BLaER1 treated with 17β-estradiol and CSF1 and Interleukin-3, amounts not matched to agents 10 nM and 100 nM (cell line): ENCODE results near the gene STX17.

ENCODE experiments used
- H3K27ac ChIP-seq, 11 experiments: shearing (Covaris generic); formaldehyde crosslinking; 2 replicates each; pipeline ENCODE4 v1.8.1; 2022
- H3K27me3 ChIP-seq, 11 experiments: shearing (Covaris generic); formaldehyde crosslinking; 2 replicates each; pipeline ENCODE4 v1.8.1; 2022
- H3K36me3 ChIP-seq, 11 experiments: shearing (Covaris generic); formaldehyde crosslinking; 2 replicates each; pipeline ENCODE4 v1.8.1; 2022
- H3K4me1 ChIP-seq, 10 experiments: shearing (Covaris generic); formaldehyde crosslinking; 2 replicates each; pipeline ENCODE4 v1.8.1; 2022
- H3K4me2 ChIP-seq, 11 experiments: shearing (Covaris generic); formaldehyde crosslinking; 2 replicates each; pipeline ENCODE4 v1.8.1; 2022
- H3K4me3 ChIP-seq, 10 experiments: shearing (Covaris generic); formaldehyde crosslinking; 2 replicates each; pipeline ENCODE4 v1.8.1; 2022
- H3K9ac ChIP-seq, 11 experiments: shearing (Covaris generic); formaldehyde crosslinking; 2 replicates each; pipeline ENCODE4 v1.8.1; 2022
- H3K9me3 ChIP-seq, 11 experiments: shearing (Covaris generic); formaldehyde crosslinking; replicated peaks in 1 of 11; 2 replicates each; pipeline ENCODE4 v1.8.1; 2022
- H4K20me1 ChIP-seq, 11 experiments: shearing (Covaris generic); formaldehyde crosslinking; 2 replicates each; pipeline ENCODE4 v1.8.1; 2022
- Cebpa-rat ChIP-seq, 11 experiments: shearing (Covaris generic); IDR thresholded peaks; 2 replicates each; pipeline ENCODE4 v1.8.1; 2022

The STX17 gene

DNA sequence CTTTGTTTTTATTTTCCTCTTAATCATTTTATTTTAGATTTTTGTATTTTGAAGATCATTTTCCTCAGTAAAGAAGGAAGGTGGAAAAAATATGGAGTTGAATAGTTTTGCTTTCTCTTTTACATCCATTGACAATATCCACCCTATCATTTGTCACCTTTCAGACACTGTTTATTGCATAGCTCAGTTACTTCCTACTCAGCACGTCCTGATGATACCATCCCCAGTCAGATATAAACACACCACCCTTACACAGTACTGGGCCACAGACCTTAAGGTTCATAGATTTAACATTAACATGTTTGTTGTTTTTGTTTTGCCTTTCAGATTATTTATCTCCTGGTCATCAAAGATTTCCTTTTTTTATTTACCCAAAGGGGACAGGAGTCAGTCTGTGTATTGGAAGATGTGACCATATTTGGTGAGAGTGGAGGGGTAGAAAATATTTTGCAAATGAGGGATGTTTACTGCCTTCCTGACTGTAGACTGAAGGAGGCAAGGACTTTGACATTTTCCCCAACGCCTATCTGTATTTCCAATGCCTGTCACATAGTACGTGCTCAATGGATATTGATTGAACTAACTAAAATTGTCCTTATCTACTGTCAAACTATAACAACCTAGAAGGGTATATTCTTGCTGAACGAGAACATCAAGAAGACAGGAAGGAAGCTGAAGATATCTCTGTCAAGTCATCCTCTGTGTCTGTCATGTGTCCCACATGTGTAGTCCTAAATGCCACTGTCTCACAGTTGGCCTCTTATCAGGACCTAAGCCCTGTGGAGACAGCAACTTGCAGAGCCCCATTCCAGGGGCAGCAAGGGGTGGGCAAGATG lies 15.6 kb downstream of the STX17 start:
- Histone ChIP-seq H3K27me3 (no peaks in the 10 kb centered on the region), H3K27ac (no peak overlapping the region), H3K9ac (no peak overlapping the region), H3K4me1 (no peaks in the 10 kb centered on the region), H3K9me3 (peaks cover 19 to 35% (median 24%) of the 10 kb centered on the region in 11 experiments), H4K20me1 (no peaks in the 10 kb centered on the region; a peak in 1 of 22 replicates), H3K36me3 (peaks cover 72 to 98% (median 89%) of the 10 kb centered on the region in 11 experiments), H3K4me2 (no peak overlapping the region), H3K4me3 (no peak overlapping the region)
- no peak for TF ChIP-seq Cebpa-rat (IDR thresholded peaks at IDR 0.05)

DNA sequence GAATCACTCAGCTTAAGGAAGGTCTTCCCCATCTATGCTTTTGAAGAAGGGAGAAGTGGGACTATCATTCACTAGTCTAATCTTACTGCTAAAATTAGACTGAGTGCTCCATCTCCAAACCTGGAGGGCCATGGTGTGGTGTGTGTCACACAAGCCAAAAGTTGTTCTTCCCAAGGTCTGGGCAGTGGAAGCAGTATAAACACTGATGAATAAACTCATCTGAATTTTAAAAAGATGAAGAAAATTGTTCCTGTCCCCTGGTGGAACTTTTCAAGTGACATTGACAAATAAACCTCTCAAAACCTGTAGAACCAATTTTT lies 16.2 kb downstream of the STX17 start:
- Histone ChIP-seq H3K36me3 (peaks cover 67 to 98% (median 86%) of the 10 kb centered on the region in 11 experiments), H3K4me3 (no peak overlapping the region), H3K9me3 (peaks cover 19 to 35% (median 24%) of the 10 kb centered on the region in 11 experiments), H3K4me2 (no peak overlapping the region), H4K20me1 (no peaks in the 10 kb centered on the region; a peak in 1 of 22 replicates), H3K4me1 (no peaks in the 10 kb centered on the region), H3K9ac (no peak overlapping the region), H3K27me3 (no peaks in the 10 kb centered on the region), H3K27ac (no peak overlapping the region)
- TF ChIP-seq Cebpa-rat (IDR thresholded peaks at IDR 0.05): no peak

DNA sequence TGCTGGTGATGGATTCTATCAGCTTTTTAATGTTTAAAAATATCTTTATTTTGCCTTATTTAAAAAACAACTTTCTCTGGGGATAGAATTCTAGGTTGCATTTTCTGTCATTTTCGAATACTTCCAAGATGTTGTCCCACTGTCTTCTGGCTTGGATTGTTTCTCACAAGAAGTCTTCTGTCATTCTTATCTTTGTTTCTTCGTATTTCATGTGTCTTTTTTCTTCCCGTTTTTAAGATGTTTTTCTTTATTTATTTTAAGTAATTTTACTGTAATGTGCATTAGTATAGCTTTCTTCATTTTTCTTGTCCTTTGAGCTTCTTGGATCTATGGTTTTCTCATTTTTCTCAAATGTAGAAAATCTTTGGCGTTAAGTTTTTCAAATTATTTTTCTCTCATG lies 19.1 kb downstream of the STX17 start:
- TF ChIP-seq Cebpa-rat (IDR thresholded peaks at IDR 0.05): no peak
- peaks cover 19 to 35% (median 24%) of the 10 kb centered on the region in 11 experiments for H3K9me3 ChIP-seq
- H3K4me1 ChIP-seq: no peaks in the 10 kb centered on the region
- H4K20me1 ChIP-seq: no peaks in the 10 kb centered on the region
- no peak overlapping the region for H3K4me3 ChIP-seq
- H3K36me3 ChIP-seq: peaks cover 52 to 88% (median 67%) of the 10 kb centered on the region in 11 experiments
- no peak overlapping the region for H3K9ac ChIP-seq
- H3K27ac ChIP-seq: no peak overlapping the region
- H3K4me2 ChIP-seq: no peak overlapping the region
- no peaks in the 10 kb centered on the region for H3K27me3 ChIP-seq

DNA sequence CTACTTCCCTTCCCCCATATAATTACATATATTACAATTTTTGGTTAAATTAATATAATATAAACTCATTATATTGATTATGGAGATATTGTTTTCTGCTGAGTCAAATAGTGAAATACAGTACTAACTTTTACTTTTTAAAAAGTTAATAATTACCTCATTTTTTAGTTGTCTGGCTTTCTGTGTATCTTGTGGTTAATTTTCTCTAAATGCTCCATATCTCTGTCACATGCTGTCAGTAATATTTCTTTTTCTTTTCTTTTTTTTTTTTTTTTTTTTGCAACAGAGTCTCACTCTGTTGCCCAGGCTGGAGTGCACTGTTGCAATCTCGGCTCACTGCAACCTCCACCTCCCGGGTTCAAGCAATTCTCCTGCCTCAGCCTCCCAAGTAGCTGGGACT lies 23.2 kb downstream of the STX17 start:
- Histone ChIP-seq H3K36me3 (peaks cover 30 to 70% (median 38%) of the 10 kb centered on the region in 11 experiments; a peak in 21 of 22 replicates), H3K4me1 (no peaks in the 10 kb centered on the region), H3K9ac (no peak overlapping the region), H4K20me1 (no peaks in the 10 kb centered on the region; a peak in 1 of 22 replicates), H3K4me2 (no peak overlapping the region), H3K27me3 (no peaks in the 10 kb centered on the region), H3K4me3 (no peak overlapping the region), H3K27ac (no peak overlapping the region), H3K9me3 (peaks cover 18 to 24% (median 21%) of the 10 kb centered on the region in 11 experiments)
- no peak for TF ChIP-seq Cebpa-rat (IDR thresholded peaks at IDR 0.05)

DNA sequence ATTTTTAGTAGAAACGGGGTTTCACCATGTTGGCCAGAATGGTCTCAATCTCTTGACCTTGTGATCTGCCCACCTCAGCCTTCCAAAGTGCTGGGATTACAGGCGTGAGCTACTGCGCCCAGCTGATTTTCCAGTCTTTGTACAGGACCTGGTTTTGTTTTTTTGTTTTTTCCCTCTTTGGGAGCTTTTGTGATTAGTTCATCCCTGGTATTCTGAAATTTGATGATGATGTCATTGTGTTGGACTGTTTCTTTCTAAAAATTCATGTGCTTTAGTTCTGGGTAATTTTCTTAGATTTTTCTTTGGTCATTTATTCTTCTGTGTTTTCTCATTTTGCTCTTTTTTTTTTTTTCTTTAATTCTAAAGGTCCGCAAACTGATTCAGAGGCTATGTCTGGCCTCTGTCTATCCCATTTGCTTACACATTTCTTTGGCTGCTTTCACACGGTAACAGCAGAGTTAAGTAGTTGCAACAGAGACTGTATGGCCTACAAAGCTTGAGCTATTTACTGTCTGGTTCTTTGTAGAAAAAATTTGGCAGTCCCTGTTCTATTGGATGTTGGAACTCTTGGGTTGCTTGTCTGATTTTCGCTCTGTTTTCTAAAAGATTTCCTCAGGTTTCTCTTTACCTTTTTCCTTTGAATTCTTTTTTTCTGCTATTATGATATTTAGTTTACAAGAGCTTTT lies 24.8 kb downstream of the STX17 start:
- Histone ChIP-seq H3K36me3 (peaks cover 19 to 57% (median 28%) of the 10 kb centered on the region in 11 experiments; a peak in 21 of 22 replicates), H3K27ac (no peak overlapping the region), H3K9ac (no peak overlapping the region), H3K4me3 (no peak overlapping the region), H4K20me1 (no peaks in the 10 kb centered on the region; a peak in 1 of 22 replicates), H3K4me2 (no peak overlapping the region), H3K9me3 (peaks cover 5 to 14% (median 7%) of the 10 kb centered on the region in 11 experiments; a peak in 19 of 22 replicates), H3K4me1 (no peaks in the 10 kb centered on the region), H3K27me3 (no peaks in the 10 kb centered on the region)
- no peak for TF ChIP-seq Cebpa-rat (IDR thresholded peaks at IDR 0.05)

DNA sequence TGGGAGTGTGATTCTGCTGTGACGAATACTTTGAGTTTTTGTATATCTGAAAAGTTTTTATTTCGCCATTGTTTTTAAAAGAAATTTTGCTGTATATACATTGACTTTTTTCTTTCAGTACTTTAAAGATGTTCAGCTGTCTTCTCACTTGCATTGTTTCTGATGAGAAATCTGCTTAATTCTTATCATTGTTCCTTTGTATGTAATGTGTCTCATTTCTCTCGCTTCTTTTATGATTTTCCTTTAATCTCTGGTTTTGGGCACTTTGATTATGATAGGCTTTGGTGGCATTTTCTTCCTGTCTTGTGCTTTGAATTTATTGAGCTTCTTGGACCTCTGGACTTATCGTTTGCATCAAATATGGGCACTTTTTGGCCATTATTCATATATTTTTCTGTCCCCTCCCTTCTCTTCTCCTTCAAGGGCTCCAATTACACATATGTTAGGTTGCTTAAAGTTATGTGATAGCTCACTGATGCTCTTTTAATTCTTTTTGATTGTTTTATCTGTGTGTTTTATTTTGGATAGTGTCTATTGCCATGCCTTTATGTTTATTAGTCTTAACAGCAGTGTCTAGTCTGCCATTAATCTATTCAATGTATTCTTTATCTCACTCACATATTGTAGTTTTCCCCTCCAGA lies 30.6 kb downstream of the STX17 start:
- Histone ChIP-seq H3K27ac (no peak overlapping the region), H3K9ac (no peak overlapping the region), H3K4me2 (no peak overlapping the region), H3K4me3 (no peak overlapping the region), H3K27me3 (no peaks in the 10 kb centered on the region), H3K9me3 (peaks cover 0 to 19% (median 7%) of the 10 kb centered on the region in 11 experiments; a peak in 12 of 22 replicates), H4K20me1 (no peaks in the 10 kb centered on the region; a peak in 1 of 22 replicates), H3K36me3 (peaks cover 4 to 39% (median 16%) of the 10 kb centered on the region in 11 experiments; a peak in 16 of 22 replicates), H3K4me1 (no peaks in the 10 kb centered on the region)
- no peak for TF ChIP-seq Cebpa-rat (IDR thresholded peaks at IDR 0.05)

DNA sequence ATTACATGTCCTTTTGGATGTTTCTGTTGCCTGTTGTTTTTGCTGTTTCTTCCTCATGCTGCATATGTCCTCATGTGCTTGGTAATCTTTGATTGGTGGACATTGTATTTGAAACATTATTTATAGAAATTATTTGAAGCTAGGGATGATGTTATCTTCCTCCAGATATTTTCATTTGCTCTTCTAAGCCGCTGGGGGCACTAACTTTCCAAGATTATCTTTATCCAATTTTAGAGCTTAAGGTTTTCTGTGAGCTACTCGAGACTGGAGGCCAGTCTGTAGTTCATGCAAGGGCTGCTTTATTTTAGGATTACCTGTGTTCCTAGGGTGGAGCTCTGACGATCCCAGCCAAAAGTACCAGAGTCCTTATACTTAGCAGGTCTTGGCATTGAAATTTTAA lies 40.9 kb downstream of the STX17 start:
- no peaks in the 10 kb centered on the region for H3K27me3 ChIP-seq
- no peak overlapping the region for H3K4me2 ChIP-seq
- no peaks in the 10 kb centered on the region for H3K4me1 ChIP-seq
- no peak overlapping the region for H3K9ac ChIP-seq
- TF ChIP-seq Cebpa-rat (IDR thresholded peaks at IDR 0.05): no peak
- H3K27ac ChIP-seq: no peak overlapping the region
- H3K36me3 ChIP-seq: peaks cover 17 to 33% (median 22%) of the 10 kb centered on the region in 11 experiments
- H3K4me3 ChIP-seq: no peak overlapping the region
- peaks cover 6 to 22% (median 13%) of the 10 kb centered on the region in 11 experiments; a peak in 16 of 22 replicates for H3K9me3 ChIP-seq
- no peaks in the 10 kb centered on the region; a peak in 1 of 22 replicates for H4K20me1 ChIP-seq

DNA sequence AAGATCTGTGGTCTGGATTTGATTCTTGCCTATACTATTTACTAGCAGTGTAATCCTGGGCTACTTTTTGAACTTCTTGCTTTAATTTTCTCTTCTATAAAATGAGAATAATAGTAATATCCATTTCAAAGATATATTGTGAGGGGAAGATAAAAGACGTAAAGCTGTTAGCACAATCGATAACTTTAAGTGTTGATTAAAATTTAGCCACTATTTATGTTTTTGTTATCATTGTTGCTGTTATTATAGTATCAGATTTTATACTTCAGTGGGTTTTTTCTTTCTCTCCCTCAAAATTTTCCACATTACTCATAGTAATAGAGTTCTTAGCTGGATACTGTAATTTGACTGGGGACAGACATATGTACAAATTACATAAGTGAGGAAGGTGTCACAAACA lies 42.0 kb downstream of the STX17 start:
- Histone ChIP-seq H4K20me1 (no peaks in the 10 kb centered on the region; a peak in 1 of 22 replicates), H3K36me3 (peaks cover 15 to 32% (median 26%) of the 10 kb centered on the region in 11 experiments), H3K4me2 (no peak overlapping the region), H3K4me1 (no peaks in the 10 kb centered on the region), H3K4me3 (no peak overlapping the region), H3K27ac (no peak overlapping the region), H3K27me3 (no peaks in the 10 kb centered on the region), H3K9ac (no peak overlapping the region), H3K9me3 (peaks cover 0 to 18% (median 17%) of the 10 kb centered on the region in 11 experiments; a peak in 14 of 22 replicates)
- TF ChIP-seq Cebpa-rat (IDR thresholded peaks at IDR 0.05): no peak

DNA sequence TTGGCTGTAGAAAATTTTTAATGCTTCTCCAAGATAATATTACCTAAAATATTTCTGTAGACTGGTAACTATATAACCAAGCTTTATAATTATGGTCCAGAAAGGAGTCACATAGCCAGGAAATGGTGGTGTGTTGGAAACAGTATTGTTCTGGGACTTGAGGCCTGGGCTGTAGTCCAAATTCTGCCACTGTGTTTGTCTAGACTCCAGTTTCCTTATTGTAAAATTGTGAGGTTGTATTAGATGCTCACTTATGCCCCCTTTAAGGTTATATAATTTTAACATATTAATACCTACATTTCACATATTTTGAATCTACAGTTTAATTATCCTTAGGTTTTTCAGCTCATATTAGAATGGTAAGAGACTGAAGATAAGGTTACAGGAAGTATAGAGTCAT lies 42.4 kb downstream of the STX17 start:
- Histone ChIP-seq H3K4me1 (no peaks in the 10 kb centered on the region), H3K36me3 (peaks cover 18 to 33% (median 28%) of the 10 kb centered on the region in 11 experiments), H3K27ac (no peak overlapping the region), H3K27me3 (no peaks in the 10 kb centered on the region), H3K4me2 (no peak overlapping the region), H3K9ac (no peak overlapping the region), H3K9me3 (peaks cover 0 to 20% (median 17%) of the 10 kb centered on the region in 11 experiments; a peak in 12 of 22 replicates), H3K4me3 (no peak overlapping the region), H4K20me1 (no peaks in the 10 kb centered on the region; a peak in 1 of 22 replicates)
- TF ChIP-seq Cebpa-rat (IDR thresholded peaks at IDR 0.05): no peak
